COLO829 (cell line): ENCODE data around the gene VGF.
A peak's percentile ranks its signal among the peaks of the same experiment; 100 is the strongest.

Source experiments
- DNase-seq: peaks from one replicate; pipeline ENCODE4 v3.0.0; 2012; ENCODE audit warnings: low spot score

The VGF gene

GRCh38 chr7:101165958-101166647 is 734 bp upstream of the VGF start:
- no peak for DNase-seq

GRCh38 chr7:101164071-101164840 is 1.1 kb downstream of the VGF start:
- DNase-seq = no peak

- no peak for DNase-seq
Observed at GRCh38 chr7:101163279-101164070, 1.9 kb downstream of the VGF start.

- peak; percentile 60 for DNase-seq
Observed at GRCh38 chr7:101162551-101163278, 2.7 kb downstream of the VGF start.

GRCh38 chr7:101161692-101162471 is 3.5 kb downstream of the VGF start:
- DNase-seq = no peak

- no peak for DNase-seq
Observed at GRCh38 chr7:101160910-101161309, 4.5 kb downstream of the VGF start.

- no peak for DNase-seq
Observed at GRCh38 chr7:101159696-101160674, 5.4 kb downstream of the VGF start.

- no peak for DNase-seq
Observed at GRCh38 chr7:101156866-101157589, 8.3 kb downstream of the VGF start.

- no peak for DNase-seq
Observed at GRCh38 chr7:101156277-101156676, 9.1 kb downstream of the VGF start.

- no peak for DNase-seq
Observed at GRCh38 chr7:101155303-101155702, 10.1 kb downstream of the VGF start.

GRCh38 chr7:101154693-101155102 is 10.7 kb downstream of the VGF start:
- DNase-seq = no peak

GRCh38 chr7:101153969-101154692 is 11.2 kb downstream of the VGF start, which contains the start of gene AP1S1:
Gene AP1S1 (plus strand): TSS chr7:101154476. CDS start chr7:101154515, 39 bp downstream.
- DNase-seq = peak; percentile 100

GRCh38 chr7:101151908-101152651 is 13.3 kb downstream of the VGF start:
- no peak for DNase-seq

GRCh38 chr7:101140746-101141382 is 24.5 kb downstream of the VGF start:
- no peak for DNase-seq

- DNase-seq = peak; percentile 83
Observed at GRCh38 chr7:101140339-101140699, 25.1 kb downstream of the VGF start.

- DNase-seq = peak; percentile 94
Observed at GRCh38 chr7:101138213-101138870, 27.0 kb downstream of the VGF start.
